ENCODE measurements around the gene LOXL1.
"Not testable (repeated sequence)": the region's sequence is repeated elsewhere in the genome, so short reads cannot be mapped to it uniquely, and the experiment has no call there.

LOXL1 gene

GRCh38 chr15:73952913-73953750, 26.9 kb downstream of the LOXL1 start:
- DNase-seq (ENCODE audit: low read depth), result no peak

- no peak for DNase-seq (ENCODE audit: low read depth)
Observed at GRCh38 chr15:73954188-73955145, 28.2 kb downstream of the LOXL1 start.

GRCh38 chr15:73955326-73955725, 29.1 kb downstream of the LOXL1 start:
- no peak for DNase-seq (ENCODE audit: low read depth)

- DNase-seq (ENCODE audit: low read depth), result no peak
Observed at GRCh38 chr15:73955861-73956742, 29.8 kb downstream of the LOXL1 start.

GRCh38 chr15:73956743-73957135, 30.5 kb downstream of the LOXL1 start:
- DNase-seq (ENCODE audit: low read depth), result peak; percentile 99

GRCh38 chr15:73957276-73957675, 31.0 kb downstream of the LOXL1 start:
- no peak for DNase-seq (ENCODE audit: low read depth)

- DNase-seq (ENCODE audit: low read depth), result no peak
Observed at GRCh38 chr15:73957785-73958184, 31.5 kb downstream of the LOXL1 start.

GRCh38 chr15:73959012-73959581, 32.8 kb downstream of the LOXL1 start:
- DNase-seq (ENCODE audit: low read depth), result peak; percentile 71

GRCh38 chr15:73959801-73960200, 33.5 kb downstream of the LOXL1 start:
- no peak for DNase-seq (ENCODE audit: low read depth)

- DNase-seq (ENCODE audit: low read depth), result not testable (repeated sequence)
Observed at GRCh38 chr15:73960472-73961070, 34.3 kb downstream of the LOXL1 start.

- DNase-seq (ENCODE audit: low read depth), result no peak
Observed at GRCh38 chr15:73962433-73962832, 36.2 kb downstream of the LOXL1 start.

GRCh38 chr15:73964736-73965093, 38.5 kb downstream of the LOXL1 start:
- DNase-seq (ENCODE audit: low read depth), result no peak

- no peak for DNase-seq (ENCODE audit: low read depth)
Observed at GRCh38 chr15:73965094-73965757, 39.0 kb downstream of the LOXL1 start.

- DNase-seq (ENCODE audit: low read depth), result no peak
Observed at GRCh38 chr15:73965758-73966113, 39.5 kb downstream of the LOXL1 start.

- no peak for DNase-seq (ENCODE audit: low read depth)
Observed at GRCh38 chr15:73968461-73968860, 42.2 kb downstream of the LOXL1 start.

- no peak for DNase-seq (ENCODE audit: low read depth)
Observed at GRCh38 chr15:73969151-73969759, 43.0 kb downstream of the LOXL1 start.

- DNase-seq (ENCODE audit: low read depth), result peak; percentile 84
Observed at GRCh38 chr15:73972984-73973682, 46.9 kb downstream of the LOXL1 start.

GRCh38 chr15:73973683-73974200, 47.5 kb downstream of the LOXL1 start:
- not testable (repeated sequence) for DNase-seq (ENCODE audit: low read depth)

GRCh38 chr15:73975440-73976125, 49.3 kb downstream of the LOXL1 start:
- DNase-seq (ENCODE audit: low read depth), result not testable (repeated sequence)

Data from HS-27A (cell line).